ENCODE data around the gene C8B. TPM values are rescaled to one million over a fixed set of nuclear protein-coding genes. Genes with fewer than 3 reads are reported as not detected.

C8B gene
- total RNA-seq, 1 experiment from 2014 or later, result not detected

GRCh38 chr1:56978819-56979218 lies 13.0 kb upstream of the C8B start:
- peaks cover 37% of the 10 kb centered on the region for H3K27me3 Mint-ChIP-seq (ENCODE audit: unreplicated experiment)

GRCh38 chr1:56977910-56978309 lies 12.1 kb upstream of the C8B start:
- TF ChIP-seq CTCF (IDR thresholded peaks at IDR 0.05; ENCODE audit: unreplicated experiment), result no peak
- H3K4me1 Mint-ChIP-seq (ENCODE audit: low read depth, unreplicated experiment), result no peaks in the 10 kb centered on the region
- no peaks in the 10 kb centered on the region for H3K36me3 Mint-ChIP-seq (ENCODE audit: insufficient read depth, unreplicated experiment)
- peaks cover 37% of the 10 kb centered on the region for H3K27me3 Mint-ChIP-seq (ENCODE audit: unreplicated experiment)
- intact Hi-C loops (cut with micrococcal nuclease; ENCODE audit: unreplicated experiment), result no loop called here
- peaks cover 4% of the 10 kb centered on the region for H3K9me3 Mint-ChIP-seq (ENCODE audit: low read depth, unreplicated experiment)
- no peak overlapping the region for H3K4me3 Mint-ChIP-seq (ENCODE audit: low read depth, unreplicated experiment)
- BruUV-seq (replicated peaks), result no TSS peak
- no peak overlapping the region for H3K27ac Mint-ChIP-seq (ENCODE audit: unreplicated experiment)
- DNase-seq, result no peak
- CTCF ChIA-PET, result no interaction called here

More at GRCh38 chr1:56978819-56979218, 13.0 kb upstream of the C8B start:
- Mint-ChIP-seq H3K4me1 (ENCODE audit: low read depth, unreplicated experiment) (no peaks in the 10 kb centered on the region), H3K27ac (ENCODE audit: unreplicated experiment) (no peak overlapping the region), H3K9me3 (ENCODE audit: low read depth, unreplicated experiment) (peaks cover 5% of the 10 kb centered on the region), H3K36me3 (ENCODE audit: insufficient read depth, unreplicated experiment) (no peaks in the 10 kb centered on the region), H3K4me3 (ENCODE audit: low read depth, unreplicated experiment) (no peak overlapping the region)
- TF ChIP-seq CTCF (IDR thresholded peaks at IDR 0.05; ENCODE audit: unreplicated experiment), result no peak
- intact Hi-C loops (cut with micrococcal nuclease; ENCODE audit: unreplicated experiment), result no loop called here
- BruUV-seq (replicated peaks), result no TSS peak
- no peak for DNase-seq
- CTCF ChIA-PET, result interaction anchor here (0.6 kb wide), 1 partner anchor 651 kb away, joined by 5 read pairs; no protein-coding TSS in a partner anchor

GRCh38 chr1:56975446-56975845 lies 9.6 kb upstream of the C8B start:
- no peak for DNase-seq
- Mint-ChIP-seq H3K27ac (ENCODE audit: unreplicated experiment) (no peak overlapping the region), H3K4me3 (ENCODE audit: low read depth, unreplicated experiment) (no peak overlapping the region), H3K9me3 (ENCODE audit: low read depth, unreplicated experiment) (peaks cover under 1% of the 10 kb centered on the region), H3K27me3 (ENCODE audit: unreplicated experiment) (peaks cover 27% of the 10 kb centered on the region), H3K4me1 (ENCODE audit: low read depth, unreplicated experiment) (no peaks in the 10 kb centered on the region), H3K36me3 (ENCODE audit: insufficient read depth, unreplicated experiment) (no peaks in the 10 kb centered on the region)
- intact Hi-C loops (cut with micrococcal nuclease; ENCODE audit: unreplicated experiment), result no loop called here
- CTCF ChIA-PET, result interaction anchor here (0.6 kb wide), 1 partner anchor 11 kb away, joined by 3 read pairs; no protein-coding TSS in a partner anchor
- BruUV-seq (replicated peaks), result no TSS peak
- TF ChIP-seq CTCF (IDR thresholded peaks at IDR 0.05; ENCODE audit: unreplicated experiment), result no peak

- Mint-ChIP-seq H3K9me3 (ENCODE audit: low read depth, unreplicated experiment) (peaks cover 4% of the 10 kb centered on the region), H3K36me3 (ENCODE audit: insufficient read depth, unreplicated experiment) (no peaks in the 10 kb centered on the region), H3K27ac (ENCODE audit: unreplicated experiment) (no peak overlapping the region), H3K27me3 (ENCODE audit: unreplicated experiment) (peaks cover 14% of the 10 kb centered on the region), H3K4me3 (ENCODE audit: low read depth, unreplicated experiment) (no peak overlapping the region), H3K4me1 (ENCODE audit: low read depth, unreplicated experiment) (no peaks in the 10 kb centered on the region)
- intact Hi-C loops (cut with micrococcal nuclease; ENCODE audit: unreplicated experiment), result no loop called here
- no peak for DNase-seq
- no peak for TF ChIP-seq CTCF (IDR thresholded peaks at IDR 0.05; ENCODE audit: unreplicated experiment)
- no TSS peak for BruUV-seq (replicated peaks)
- CTCF ChIA-PET, result no interaction called here
Measured at GRCh38 chr1:56973923-56974742, 8.3 kb upstream of the C8B start.

Data from Calu3 (cell line).